Ishikawa (cell line): ENCODE data around the gene BPIFB1.

ENCODE experiments used
- CEBPB ChIP-seq: IDR thresholded peaks from 2 replicates; pipeline ENCODE4 v1.6.1; 2012
- CREB1 ChIP-seq: IDR thresholded peaks from 2 replicates; pipeline ENCODE4 v1.6.1; 2012; ENCODE audit warnings: low read depth
- EGR1 ChIP-seq: IDR thresholded peaks from 2 replicates; pipeline ENCODE4 v1.6.1; 2012
- EP300 ChIP-seq: IDR thresholded peaks from 2 replicates; pipeline ENCODE4 v1.6.1; 2012; ENCODE audit warnings: borderline replicate concordance
- FOXM1 ChIP-seq: IDR thresholded peaks from 2 replicates; pipeline ENCODE4 v1.6.1; 2012; ENCODE audit warnings: low read depth, borderline replicate concordance
- MAX ChIP-seq: IDR thresholded peaks from 2 replicates; pipeline ENCODE4 v1.6.1; 2012
- NFIC ChIP-seq: IDR thresholded peaks from 2 replicates; pipeline ENCODE4 v1.6.1; 2012
- RAD21 ChIP-seq: IDR thresholded peaks from 2 replicates; pipeline ENCODE4 v1.6.1; 2012; ENCODE audit warnings: low read depth
- REST ChIP-seq: IDR thresholded peaks from 2 replicates; pipeline ENCODE4 v1.6.1; 2012; ENCODE audit warnings: low read depth, mild to moderate bottlenecking
- TAF1 ChIP-seq: IDR thresholded peaks from 2 replicates; pipeline ENCODE4 v1.6.1; 2012; ENCODE audit warnings: low read depth, mild to moderate bottlenecking
- TCF12 ChIP-seq: IDR thresholded peaks from 2 replicates; pipeline ENCODE4 v1.6.1; 2012; ENCODE audit warnings: low read depth
- TEAD4 ChIP-seq: IDR thresholded peaks from 2 replicates; pipeline ENCODE4 v1.6.1; 2012
- USF1 ChIP-seq: IDR thresholded peaks from 2 replicates; pipeline ENCODE4 v1.6.1; 2012
- YY1 ChIP-seq: IDR thresholded peaks from 2 replicates; pipeline ENCODE4 v1.6.1; 2012; ENCODE audit warnings: low read depth
- ZBTB7A ChIP-seq: IDR thresholded peaks from 2 replicates; pipeline ENCODE4 v1.6.1; 2012; ENCODE audit warnings: low read depth

Gene BPIFB1

GRCh38 chr20:33284284-33284683 is 1.3 kb downstream of the BPIFB1 start:
- no peak for TF ChIP-seq USF1
- no peak for TF ChIP-seq CREB1
- TF ChIP-seq TAF1, result no peak
- TF ChIP-seq EGR1, result no peak
- no peak for TF ChIP-seq RAD21
- peak; percentile 54; the same call in 1 of the 2 replicates for TF ChIP-seq NFIC
- TF ChIP-seq TCF12, result 0 out of 2 replicates have a peak, but pooled peaks have one; percentile 18

- no peak for TF ChIP-seq CEBPB
- TF ChIP-seq EP300, result no peak
- no peak for TF ChIP-seq TCF12
- TF ChIP-seq FOXM1, result no peak
- TF ChIP-seq REST, result no peak
- no peak for TF ChIP-seq MAX
- TF ChIP-seq NFIC, result no peak
Measured at GRCh38 chr20:33284937-33285336, 1.9 kb downstream of the BPIFB1 start.

- TF ChIP-seq REST (no peak), ZBTB7A (no peak)
Measured at GRCh38 chr20:33285861-33286495, 3.0 kb downstream of the BPIFB1 start.

- no peak for TF ChIP-seq TAF1
- no peak for TF ChIP-seq CREB1
- TF ChIP-seq NFIC, result no peak
- no peak for TF ChIP-seq TEAD4
- no peak for TF ChIP-seq EGR1
- no peak for TF ChIP-seq YY1
- no peak for TF ChIP-seq TCF12
- no peak for TF ChIP-seq MAX
- no peak for TF ChIP-seq FOXM1
- no peak for TF ChIP-seq EP300
- no peak for TF ChIP-seq REST
- TF ChIP-seq RAD21, result no peak
- no peak for TF ChIP-seq ZBTB7A
- TF ChIP-seq USF1, result no peak
- TF ChIP-seq CEBPB, result no peak
Measured at GRCh38 chr20:33287884-33288283, 4.9 kb downstream of the BPIFB1 start.

GRCh38 chr20:33290852-33291251 is 7.8 kb downstream of the BPIFB1 start:
- TF ChIP-seq RAD21 (no peak), ZBTB7A (no peak)
